Measurements from ENCODE around the gene C5orf47.

The C5orf47 gene

GRCh38 chr5:173953528-173954090 lies 35.4 kb upstream of the C5orf47 start:
- no peak overlapping the region for H3K9ac ChIP-seq (ENCODE audit: insufficient read length)
- TF ChIP-seq POLR2AphosphoS5 (IDR thresholded peaks at IDR 0.05; ENCODE audit: borderline replicate concordance, low read depth, low read length) (no peak), FOXP2 (optimal IDR thresholded peaks at IDR 0.05; ENCODE audit: control extremely low read depth, extremely low read length, insufficient read depth) (no peak), EZH2 (IDR thresholded peaks at IDR 0.05) (no peak)
- DNase-seq (ENCODE audit: low read depth, low spot score) = no peak
- H3K4me3 ChIP-seq = no peak overlapping the region
- no peak overlapping the region for H3K27ac ChIP-seq
- H3K36me3 ChIP-seq (ENCODE audit: insufficient read depth, low read length) = peaks cover 58% of the 10 kb centered on the region
- no peaks in the 10 kb centered on the region for H3K9me3 ChIP-seq (ENCODE audit: low read depth, low read length)

GRCh38 chr5:173954671-173955521 lies 34.1 kb upstream of the C5orf47 start:
- peaks cover 54% of the 10 kb centered on the region for H3K36me3 ChIP-seq (ENCODE audit: insufficient read depth, low read length)
- no peaks in the 10 kb centered on the region for H3K9me3 ChIP-seq (ENCODE audit: low read depth, low read length)
- no peak overlapping the region for H3K9ac ChIP-seq (ENCODE audit: insufficient read length)
- no peak for DNase-seq (ENCODE audit: low read depth, low spot score)
- H3K4me3 ChIP-seq = no peak overlapping the region
- no peak for TF ChIP-seq POLR2AphosphoS5 (IDR thresholded peaks at IDR 0.05; ENCODE audit: borderline replicate concordance, low read depth, low read length)
- no peak overlapping the region for H3K27ac ChIP-seq

GRCh38 chr5:173960986-173961385 lies 28.0 kb upstream of the C5orf47 start:
- TF ChIP-seq EZH2 (IDR thresholded peaks at IDR 0.05) (no peak), FOXP2 (optimal IDR thresholded peaks at IDR 0.05; ENCODE audit: control extremely low read depth, extremely low read length, insufficient read depth) (no peak), POLR2AphosphoS5 (IDR thresholded peaks at IDR 0.05; ENCODE audit: borderline replicate concordance, low read depth, low read length) (no peak)
- Histone ChIP-seq H3K36me3 (ENCODE audit: insufficient read depth, low read length) (0 out of 2 replicates have a peak, but pooled peaks cover 1% of the 10 kb centered on the region), H3K9ac (ENCODE audit: insufficient read length) (no peak overlapping the region), H3K4me3 (no peak overlapping the region), H3K9me3 (ENCODE audit: low read depth, low read length) (no peaks in the 10 kb centered on the region), H3K27ac (no peak overlapping the region)
- DNase-seq (ENCODE audit: low read depth, low spot score) = no peak

- Histone ChIP-seq H3K9me3 (ENCODE audit: low read depth, low read length) (no peaks in the 10 kb centered on the region), H3K9ac (ENCODE audit: insufficient read length) (no peak overlapping the region), H3K36me3 (ENCODE audit: insufficient read depth, low read length) (no peaks in the 10 kb centered on the region), H3K4me3 (no peak overlapping the region), H3K27ac (no peak overlapping the region)
- DNase-seq (ENCODE audit: low read depth, low spot score) = no peak
- TF ChIP-seq POLR2AphosphoS5 (IDR thresholded peaks at IDR 0.05; ENCODE audit: borderline replicate concordance, low read depth, low read length) (no peak), EZH2 (IDR thresholded peaks at IDR 0.05) (no peak), FOXP2 (optimal IDR thresholded peaks at IDR 0.05; ENCODE audit: control extremely low read depth, extremely low read length, insufficient read depth) (no peak)
These were observed 27.6 kb upstream of the C5orf47 start for GRCh38 chr5:173961418-173961817.

DNA sequence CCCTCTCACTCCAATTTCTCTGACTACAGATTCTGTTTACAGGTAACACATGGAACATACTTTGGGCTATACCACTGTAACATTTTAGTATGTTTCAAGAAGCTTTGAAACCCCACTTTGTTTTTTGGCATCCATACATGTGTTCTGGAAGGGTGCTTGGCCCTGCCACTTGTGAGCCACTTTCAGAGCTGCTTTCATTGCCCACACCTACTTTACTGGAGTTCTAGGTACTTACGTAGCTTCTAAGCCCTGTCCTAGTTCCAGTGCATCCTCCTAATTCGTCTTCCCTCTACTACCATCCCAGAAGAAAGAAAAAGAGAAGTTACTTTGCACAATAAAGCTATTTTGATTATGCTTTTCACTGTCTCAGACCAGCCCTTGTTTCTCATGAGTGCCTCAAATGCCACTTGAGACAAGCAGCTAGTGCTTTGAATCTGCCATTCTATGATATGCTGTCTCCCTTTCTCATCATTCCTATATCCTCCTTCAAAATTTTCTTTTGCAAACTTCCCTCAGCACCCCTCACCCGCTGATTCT lies 26.5 kb upstream of the C5orf47 start:
- DNase-seq (ENCODE audit: low read depth, low spot score) = no peak
- Histone ChIP-seq H3K27ac (no peak overlapping the region), H3K9ac (ENCODE audit: insufficient read length) (no peak overlapping the region), H3K36me3 (ENCODE audit: insufficient read depth, low read length) (no peaks in the 10 kb centered on the region), H3K4me3 (no peak overlapping the region), H3K9me3 (ENCODE audit: low read depth, low read length) (no peaks in the 10 kb centered on the region)
- TF ChIP-seq POLR2AphosphoS5 (IDR thresholded peaks at IDR 0.05; ENCODE audit: borderline replicate concordance, low read depth, low read length) (no peak), FOXP2 (optimal IDR thresholded peaks at IDR 0.05; ENCODE audit: control extremely low read depth, extremely low read length, insufficient read depth) (no peak), EZH2 (IDR thresholded peaks at IDR 0.05) (no peak)

- H3K27ac ChIP-seq = no peak overlapping the region
- no peak overlapping the region for H3K4me3 ChIP-seq
- H3K9ac ChIP-seq (ENCODE audit: insufficient read length) = no peak overlapping the region
- no peak for TF ChIP-seq FOXP2 (optimal IDR thresholded peaks at IDR 0.05; ENCODE audit: control extremely low read depth, extremely low read length, insufficient read depth)
- TF ChIP-seq EZH2 (IDR thresholded peaks at IDR 0.05) = no peak
- TF ChIP-seq POLR2AphosphoS5 (IDR thresholded peaks at IDR 0.05; ENCODE audit: borderline replicate concordance, low read depth, low read length) = no peak
- H3K36me3 ChIP-seq (ENCODE audit: insufficient read depth, low read length) = no peaks in the 10 kb centered on the region
- H3K9me3 ChIP-seq (ENCODE audit: low read depth, low read length) = no peaks in the 10 kb centered on the region
- DNase-seq (ENCODE audit: low read depth, low spot score) = no peak
These were observed 25.7 kb upstream of the C5orf47 start for GRCh38 chr5:173963182-173963838.

- no peak for DNase-seq (ENCODE audit: low read depth, low spot score)
- Histone ChIP-seq H3K9ac (ENCODE audit: insufficient read length) (no peak overlapping the region), H3K27ac (no peak overlapping the region), H3K36me3 (ENCODE audit: insufficient read depth, low read length) (no peaks in the 10 kb centered on the region), H3K9me3 (ENCODE audit: low read depth, low read length) (no peaks in the 10 kb centered on the region), H3K4me3 (no peak overlapping the region)
- no peak for TF ChIP-seq EZH2 (IDR thresholded peaks at IDR 0.05)
- TF ChIP-seq POLR2AphosphoS5 (IDR thresholded peaks at IDR 0.05; ENCODE audit: borderline replicate concordance, low read depth, low read length) = no peak
- no peak for TF ChIP-seq FOXP2 (optimal IDR thresholded peaks at IDR 0.05; ENCODE audit: control extremely low read depth, extremely low read length, insufficient read depth)
These were observed 25.0 kb upstream of the C5orf47 start for GRCh38 chr5:173963867-173964441.

GRCh38 chr5:173964506-173964905 lies 24.5 kb upstream of the C5orf47 start:
- no peak for DNase-seq (ENCODE audit: low read depth, low spot score)
- Histone ChIP-seq H3K4me3 (no peak overlapping the region), H3K36me3 (ENCODE audit: insufficient read depth, low read length) (no peaks in the 10 kb centered on the region), H3K9me3 (ENCODE audit: low read depth, low read length) (no peaks in the 10 kb centered on the region), H3K27ac (no peak overlapping the region), H3K9ac (ENCODE audit: insufficient read length) (no peak overlapping the region)
- no peak for TF ChIP-seq EZH2 (IDR thresholded peaks at IDR 0.05)
- TF ChIP-seq POLR2AphosphoS5 (IDR thresholded peaks at IDR 0.05; ENCODE audit: borderline replicate concordance, low read depth, low read length) = no peak
- no peak for TF ChIP-seq FOXP2 (optimal IDR thresholded peaks at IDR 0.05; ENCODE audit: control extremely low read depth, extremely low read length, insufficient read depth)
